ENCODE measurements around the gene C1orf232. TPM values are rescaled to one million over a fixed set of nuclear protein-coding genes. Genes with fewer than 3 reads are reported as not detected.

Gene C1orf232
- total RNA-seq, 1 experiment from 2014 or later = not detected

DNA sequence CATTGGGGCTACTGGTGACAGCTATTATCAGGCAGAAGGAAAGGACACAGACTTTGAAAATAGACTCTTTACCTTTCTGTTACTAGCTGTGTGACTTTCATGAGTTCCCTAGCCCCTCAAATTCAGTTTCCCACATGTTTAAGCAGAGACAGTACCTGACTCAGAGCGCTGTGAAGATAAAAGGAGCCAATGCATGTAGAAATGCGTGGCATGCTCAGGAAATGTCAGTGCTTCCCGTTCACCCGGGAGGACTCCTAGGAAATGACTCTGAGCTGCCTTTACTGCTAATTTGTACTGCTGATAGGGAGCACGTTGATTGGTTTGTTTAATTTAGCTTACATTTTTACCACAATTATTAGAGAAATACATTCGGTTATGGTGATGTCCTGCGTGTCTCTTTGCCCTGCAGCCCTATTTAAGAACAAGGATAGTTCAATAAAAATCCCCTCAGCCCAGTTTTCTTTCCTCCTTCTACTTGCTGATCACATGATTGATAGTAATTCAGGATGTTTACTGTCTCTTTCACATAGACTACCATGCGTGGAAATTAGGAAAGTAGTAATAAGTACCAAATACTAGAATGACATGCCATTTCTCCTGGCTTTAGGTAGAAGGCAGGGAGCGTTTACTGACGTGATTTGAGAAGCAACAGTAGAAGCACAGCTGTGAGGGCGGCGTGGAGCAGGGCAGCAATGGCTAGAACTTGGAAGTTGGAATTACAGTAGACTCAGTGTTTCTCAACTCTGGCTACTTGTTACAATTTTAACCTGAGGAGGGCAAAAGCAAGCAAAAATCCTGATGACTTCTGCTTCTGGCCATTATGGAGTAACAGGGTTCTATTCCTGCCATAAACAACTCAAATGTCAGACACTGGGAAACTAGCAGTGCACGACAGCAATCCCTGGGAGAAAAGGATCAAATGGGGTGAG, 41.3 kb downstream of the C1orf232 start:
- no peak overlapping the region for H3K4me3 ChIP-seq (ENCODE audit: low read depth, low read length)
- ChIA-PET POLR2A (interaction anchor here (0.6 kb wide), 1 partner anchor 16 kb away, joined by 5 read pairs; no protein-coding TSS in a partner anchor), CTCF (interaction anchor here (1.0 kb wide), 1 partner anchor 42 kb away, joined by 3 read pairs; the partner anchor contains the start of gene ZNF593)
- H3K36me3 ChIP-seq (ENCODE audit: control insufficient read depth, insufficient read depth, low read length) = no peaks in the 10 kb centered on the region
- Mint-ChIP-seq H3K4me3 (ENCODE audit: unreplicated experiment) (no peak overlapping the region), H3K9me3 (ENCODE audit: unreplicated experiment) (no peaks in the 10 kb centered on the region), H3K4me1 (ENCODE audit: low read depth, unreplicated experiment) (no peaks in the 10 kb centered on the region), H3K27me3 (ENCODE audit: insufficient read depth, unreplicated experiment) (no peaks in the 10 kb centered on the region), H3K27ac (ENCODE audit: unreplicated experiment) (no peak overlapping the region), H3K36me3 (ENCODE audit: insufficient read depth, unreplicated experiment) (no peaks in the 10 kb centered on the region)
- no peaks in the 10 kb centered on the region for H3K27me3 ChIP-seq (replicated peaks; ENCODE audit: control insufficient read depth, insufficient read depth, low read length)
- intact Hi-C loops (cut with micrococcal nuclease; ENCODE audit: unreplicated experiment) = no loop called here
- no peaks in the 10 kb centered on the region for H3K9me3 ChIP-seq
- peaks cover 9% of the 10 kb centered on the region; the same call in 1 of the 2 replicates for H3K4me1 ChIP-seq
- no TSS peak for BruUV-seq (replicated peaks)
- TF ChIP-seq, protein P1, sequence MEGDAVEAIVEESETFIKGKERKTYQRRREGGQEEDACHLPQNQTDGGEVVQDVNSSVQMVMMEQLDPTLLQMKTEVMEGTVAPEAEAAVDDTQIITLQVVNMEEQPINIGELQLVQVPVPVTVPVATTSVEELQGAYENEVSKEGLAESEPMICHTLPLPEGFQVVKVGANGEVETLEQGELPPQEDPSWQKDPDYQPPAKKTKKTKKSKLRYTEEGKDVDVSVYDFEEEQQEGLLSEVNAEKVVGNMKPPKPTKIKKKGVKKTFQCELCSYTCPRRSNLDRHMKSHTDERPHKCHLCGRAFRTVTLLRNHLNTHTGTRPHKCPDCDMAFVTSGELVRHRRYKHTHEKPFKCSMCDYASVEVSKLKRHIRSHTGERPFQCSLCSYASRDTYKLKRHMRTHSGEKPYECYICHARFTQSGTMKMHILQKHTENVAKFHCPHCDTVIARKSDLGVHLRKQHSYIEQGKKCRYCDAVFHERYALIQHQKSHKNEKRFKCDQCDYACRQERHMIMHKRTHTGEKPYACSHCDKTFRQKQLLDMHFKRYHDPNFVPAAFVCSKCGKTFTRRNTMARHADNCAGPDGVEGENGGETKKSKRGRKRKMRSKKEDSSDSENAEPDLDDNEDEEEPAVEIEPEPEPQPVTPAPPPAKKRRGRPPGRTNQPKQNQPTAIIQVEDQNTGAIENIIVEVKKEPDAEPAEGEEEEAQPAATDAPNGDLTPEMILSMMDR (IDR thresholded peaks at IDR 0.05; ENCODE audit: insufficient read depth in 1 of 2, low read depth in 1 of 2, low read length in 1 of 2, severe bottlenecking in 1 of 2, unreplicated experiment in 1 of 2) = no peak
- DNase-seq = no peak

DNA sequence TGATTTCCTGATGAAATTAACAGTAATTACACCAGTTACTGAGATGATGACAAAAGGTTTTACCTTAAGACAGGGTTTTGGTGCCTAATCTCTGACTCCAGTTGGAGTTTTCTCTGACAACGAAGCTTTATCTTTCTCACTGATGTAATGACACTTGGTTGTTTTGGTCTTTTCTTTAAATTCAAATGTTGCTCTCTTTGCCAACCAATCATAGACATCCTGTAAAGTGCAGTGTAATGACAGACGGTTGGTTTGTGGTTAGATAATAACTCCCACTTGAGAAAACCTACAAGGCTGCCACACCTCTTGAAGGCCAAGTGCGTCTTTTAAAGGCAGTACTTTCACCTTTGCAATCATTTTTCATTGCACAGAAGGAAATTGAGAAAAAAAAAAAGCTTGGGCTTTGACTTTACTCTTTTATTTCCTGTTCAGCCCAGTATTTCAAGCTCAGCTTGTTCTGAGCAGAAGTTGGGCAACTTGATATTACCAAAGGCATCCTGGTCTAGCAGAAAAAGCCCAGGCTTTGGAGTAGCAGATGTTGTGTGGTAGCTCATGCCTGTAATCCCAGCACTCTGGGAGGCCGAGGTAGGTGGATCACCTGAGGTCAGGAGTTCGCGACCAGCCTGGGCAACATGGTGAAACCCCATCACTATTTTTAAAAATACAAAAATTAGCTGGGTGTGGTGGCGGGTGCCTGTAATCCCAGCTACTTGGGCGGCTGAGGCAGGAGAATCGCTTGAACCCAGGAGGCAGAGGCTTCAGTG, 42.3 kb downstream of the C1orf232 start:
- Mint-ChIP-seq H3K27me3 (ENCODE audit: insufficient read depth, unreplicated experiment) (no peaks in the 10 kb centered on the region), H3K9me3 (ENCODE audit: unreplicated experiment) (no peaks in the 10 kb centered on the region), H3K27ac (ENCODE audit: unreplicated experiment) (no peak overlapping the region), H3K4me3 (ENCODE audit: unreplicated experiment) (no peak overlapping the region), H3K4me1 (ENCODE audit: low read depth, unreplicated experiment) (no peaks in the 10 kb centered on the region), H3K36me3 (ENCODE audit: insufficient read depth, unreplicated experiment) (no peaks in the 10 kb centered on the region)
- no TSS peak for BruUV-seq (replicated peaks)
- H3K27me3 ChIP-seq (replicated peaks; ENCODE audit: control insufficient read depth, insufficient read depth, low read length) = no peaks in the 10 kb centered on the region
- ChIA-PET CTCF (interaction anchor here (1.0 kb wide), 1 partner anchor 43 kb away, joined by 3 read pairs; the partner anchor contains the start of gene ZNF593), POLR2A (interaction anchor here (0.6 kb wide), 1 partner anchor 16 kb away, joined by 5 read pairs; no protein-coding TSS in a partner anchor)
- H3K36me3 ChIP-seq (ENCODE audit: control insufficient read depth, insufficient read depth, low read length) = no peaks in the 10 kb centered on the region
- no peak overlapping the region for H3K4me3 ChIP-seq (ENCODE audit: low read depth, low read length)
- intact Hi-C loops (cut with micrococcal nuclease; ENCODE audit: unreplicated experiment) = no loop called here
- TF ChIP-seq, protein P1 (IDR thresholded peaks at IDR 0.05; ENCODE audit: insufficient read depth in 1 of 2, low read depth in 1 of 2, low read length in 1 of 2, severe bottlenecking in 1 of 2, unreplicated experiment in 1 of 2) = no peak
- H3K9me3 ChIP-seq = no peaks in the 10 kb centered on the region
- H3K4me1 ChIP-seq = peaks cover 9% of the 10 kb centered on the region; the same call in 1 of the 2 replicates
- DNase-seq = no peak

DNA sequence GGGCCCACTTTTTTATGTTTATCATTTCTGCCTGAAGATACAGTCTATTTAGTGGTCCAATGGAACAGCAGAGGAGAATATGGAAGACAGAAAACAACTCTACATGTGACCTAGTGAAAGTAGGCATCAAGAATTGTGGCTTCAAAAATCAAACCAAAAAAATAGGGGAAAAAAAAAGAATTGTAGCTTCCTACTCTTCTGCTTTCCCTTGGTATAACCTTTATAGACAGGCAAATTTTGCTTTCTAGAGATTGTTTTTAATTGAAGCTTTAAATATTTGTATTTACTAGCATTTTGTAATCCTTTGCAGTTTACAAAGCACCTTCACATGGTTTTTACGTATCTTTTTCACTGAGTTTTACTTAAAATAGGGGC, 42.8 kb downstream of the C1orf232 start:
- POLR2A ChIA-PET = no interaction called here
- DNase-seq = no peak
- no peak overlapping the region for H3K4me3 ChIP-seq (ENCODE audit: low read depth, low read length)
- no peaks in the 10 kb centered on the region for H3K36me3 ChIP-seq (ENCODE audit: control insufficient read depth, insufficient read depth, low read length)
- no TSS peak for BruUV-seq (replicated peaks)
- no peak overlapping the region for H3K27ac Mint-ChIP-seq (ENCODE audit: unreplicated experiment)
- intact Hi-C loops (cut with micrococcal nuclease; ENCODE audit: unreplicated experiment) = no loop called here
- no peaks in the 10 kb centered on the region for H3K9me3 ChIP-seq
- H3K36me3 Mint-ChIP-seq (ENCODE audit: insufficient read depth, unreplicated experiment) = no peaks in the 10 kb centered on the region
- TF ChIP-seq, protein P1 (IDR thresholded peaks at IDR 0.05; ENCODE audit: insufficient read depth in 1 of 2, low read depth in 1 of 2, low read length in 1 of 2, severe bottlenecking in 1 of 2, unreplicated experiment in 1 of 2) = no peak
- H3K4me1 ChIP-seq = peaks cover 9% of the 10 kb centered on the region; the same call in 1 of the 2 replicates
- H3K4me1 Mint-ChIP-seq (ENCODE audit: low read depth, unreplicated experiment) = no peaks in the 10 kb centered on the region
- no peaks in the 10 kb centered on the region for H3K9me3 Mint-ChIP-seq (ENCODE audit: unreplicated experiment)
- no peaks in the 10 kb centered on the region for H3K27me3 ChIP-seq (replicated peaks; ENCODE audit: control insufficient read depth, insufficient read depth, low read length)
- CTCF ChIA-PET = no interaction called here
- no peaks in the 10 kb centered on the region for H3K27me3 Mint-ChIP-seq (ENCODE audit: insufficient read depth, unreplicated experiment)
- no peak overlapping the region for H3K4me3 Mint-ChIP-seq (ENCODE audit: unreplicated experiment)
